PFSK-1 (cell line): ENCODE results near the gene ECEL1.

Source experiments
- POLR2AphosphoS5 ChIP-seq: IDR thresholded peaks from 2 replicates; pipeline ENCODE4 v1.6.1; 2012; ENCODE audit warnings: low read depth, mild to moderate bottlenecking, control low read depth, low read length, moderate library complexity
- REST ChIP-seq, 2 experiments: IDR thresholded peaks; 2 replicates each; pipeline versions ENCODE4 v1.6.1 to v1.8.0; 2011 to 2012; ENCODE audit warnings: low read depth in 2 of 2, low read length in 2 of 2, control low read depth in 1 of 2, inconsistent platforms in 1 of 2, mild to moderate bottlenecking in 1 of 2, moderate library complexity in 1 of 2; ENCODE audit not compliant: insufficient read depth in 1 of 2
- SIN3A ChIP-seq: IDR thresholded peaks from 2 replicates; pipeline ENCODE4 v1.6.1; 2012; ENCODE audit warnings: mild to moderate bottlenecking, low read length, moderate library complexity, borderline replicate concordance; ENCODE audit not compliant: insufficient read depth
- TAF1 ChIP-seq: IDR thresholded peaks from 2 replicates; pipeline ENCODE4 v1.6.1; 2012; ENCODE audit warnings: low read length, control low read depth, borderline replicate concordance; ENCODE audit not compliant: insufficient read depth

- TF ChIP-seq POLR2AphosphoS5 (no peak), TAF1 (no peak), REST (IDR thresholded peaks at IDR 0.05; ENCODE audit: insufficient read depth in 1 of 2, low read depth in 2 of 2, low read length in 2 of 2) (no peak), SIN3A (no peak)
Measured at GRCh38 chr2:232439758-232440135, 47.9 kb downstream of the ECEL1 start.
